IMR-90 (cell line): ENCODE measurements around the gene LMOD1. TPM values are rescaled to one million over a fixed set of nuclear protein-coding genes. Genes with fewer than 3 reads are reported as not detected.

Experiments used
- ATAC-seq: fragments of 200-7000 bp; cut with Tn5 transposase; 2 replicates; pipeline ENCODE4 v1.9.1; 2020; ENCODE audit warnings: low read depth, mild to moderate bottlenecking, moderate library complexity
- BruUV-seq: library from RNA; stranded (reverse); fragments of 400-500 nt; replicated peaks from 2 replicates; lab custom pipeline; 2021; lab: Mats Ljungman, UMichigan
- CTCF ChIA-PET: fragments of 300-600 bp; formaldehyde crosslinking; extraction: SDS; loops from one replicate; lab custom pipeline; 2021; ENCODE audit warnings: antibody characterized with exemption; lab: Yijun Ruan, JAX
- POLR2A ChIA-PET: fragments of 300-600 bp; sonication (Branson Sonifier 250); formaldehyde crosslinking; loops from one replicate; lab custom pipeline; 2022; ENCODE audit warnings: antibody characterized with exemption; ENCODE audit not compliant: unreplicated experiment; lab: Charles Lee
- DNase-seq: peaks from one replicate; pipeline ENCODE4 v3.0.0; 2013
- H2AFZ ChIP-seq: replicated peaks from 2 replicates; pipeline ENCODE3; 2013; ENCODE audit warnings: low read length, mild to moderate bottlenecking; ENCODE audit not compliant: poor library complexity
- H2AK5ac ChIP-seq: 2 replicates; pipeline ENCODE4 v1.6.1; 2013; ENCODE audit warnings: low read depth, low read length, inconsistent platforms
- H2AK9ac ChIP-seq: replicated peaks from 2 replicates; pipeline ENCODE3; 2013; ENCODE audit warnings: mild to moderate bottlenecking, low read depth, low read length, moderate library complexity; ENCODE audit not compliant: poor library complexity
- H2BK120ac ChIP-seq: 2 replicates; pipeline ENCODE4 v1.6.1; 2013; ENCODE audit warnings: low read depth, low read length, inconsistent platforms
- H2BK15ac ChIP-seq: 3 replicates; pipeline ENCODE4 v1.6.1; 2013; ENCODE audit warnings: low read depth, low read length, inconsistent platforms
- H2BK20ac ChIP-seq: 2 replicates; pipeline ENCODE4 v1.6.1; 2013; ENCODE audit warnings: low read depth, mild to moderate bottlenecking, inconsistent platforms, low read length, moderate library complexity
- H2BK5ac ChIP-seq: 2 replicates; pipeline ENCODE4 v1.6.1; 2013; ENCODE audit warnings: mild to moderate bottlenecking, low read depth, low read length, inconsistent platforms; ENCODE audit not compliant: poor library complexity, severe bottlenecking
- H3K14ac ChIP-seq: replicated peaks from 2 replicates; pipeline ENCODE4 v1.6.1; 2013; ENCODE audit warnings: low read depth, low read length, inconsistent platforms
- H3K18ac ChIP-seq: 2 replicates; pipeline ENCODE4 v1.6.1; 2013; ENCODE audit warnings: low read depth, low read length, control low read depth
- H3K23ac ChIP-seq: 2 replicates; pipeline ENCODE4 v1.6.1; 2013; ENCODE audit warnings: low read depth, low read length, inconsistent platforms
- H3K27ac ChIP-seq: 2 replicates; pipeline ENCODE4 v1.5.1; 2013; ENCODE audit warnings: mild to moderate bottlenecking, control low read depth, low read length; ENCODE audit not compliant: insufficient read depth
- H3K27me3 ChIP-seq: 2 replicates; pipeline ENCODE4 v1.6.1; 2013; ENCODE audit warnings: low read length; ENCODE audit not compliant: control insufficient read depth, insufficient read depth
- H3K36me3 ChIP-seq: 2 replicates; pipeline ENCODE4 v1.6.1; 2013; ENCODE audit warnings: low read length, mixed read lengths; ENCODE audit not compliant: control insufficient read depth, insufficient read depth
- H3K4ac ChIP-seq: 2 replicates; pipeline ENCODE4 v1.6.1; 2013; ENCODE audit warnings: low read depth, low read length, inconsistent platforms
- H3K4me1 ChIP-seq: 2 replicates; pipeline ENCODE4 v1.6.1; 2013; ENCODE audit warnings: low read length, mixed read lengths; ENCODE audit not compliant: control insufficient read depth, insufficient read depth
- H3K4me2 ChIP-seq: 2 replicates; pipeline ENCODE4 v1.6.1; 2013; ENCODE audit warnings: low read depth, mild to moderate bottlenecking, control low read depth, low read length, moderate library complexity
- H3K4me3 ChIP-seq: 2 replicates; pipeline ENCODE4 v1.5.1; 2013; ENCODE audit warnings: low read depth, mild to moderate bottlenecking, control low read depth, low read length, moderate library complexity; ENCODE audit not compliant: insufficient read depth
- H3K56ac ChIP-seq: 2 replicates; pipeline ENCODE4 v1.6.1; 2013; ENCODE audit warnings: low read length, inconsistent platforms; ENCODE audit not compliant: insufficient read depth; ENCODE audit errors: extremely low read depth
- H3K79me1 ChIP-seq, 2 experiments: 2 replicates each; pipeline ENCODE4 v1.6.1; 2013; ENCODE audit warnings: low read length in 2 of 2, inconsistent platforms in 1 of 2, low read depth in 1 of 2
- H3K9ac ChIP-seq: 2 replicates; pipeline ENCODE4 v1.6.1; 2013; ENCODE audit warnings: low read depth, low read length, control low read depth
- H3K9me1 ChIP-seq: 2 replicates; pipeline ENCODE4 v1.6.1; 2013; ENCODE audit warnings: low read length, inconsistent platforms; ENCODE audit not compliant: insufficient read depth
- H3K9me3 ChIP-seq: 2 replicates; pipeline ENCODE4 v1.6.1; 2013; ENCODE audit warnings: low read length; ENCODE audit not compliant: control insufficient read depth, insufficient read depth
- H4K20me1 ChIP-seq: 2 replicates; pipeline ENCODE4 v1.6.1; 2013; ENCODE audit warnings: low read length, inconsistent platforms; ENCODE audit not compliant: insufficient read depth
- H4K5ac ChIP-seq: 2 replicates; pipeline ENCODE4 v1.6.1; 2013; ENCODE audit warnings: mild to moderate bottlenecking, low read depth, low read length, control low read depth
- H4K8ac ChIP-seq, 2 experiments: 2 replicates each; pipeline ENCODE4 v1.6.1; 2013; ENCODE audit warnings: low read depth in 2 of 2, low read length in 2 of 2, control low read depth in 1 of 2, inconsistent platforms in 1 of 2
- H4K91ac ChIP-seq: 2 replicates; pipeline ENCODE4 v1.6.1; 2013; ENCODE audit warnings: low read depth, low read length, inconsistent platforms; ENCODE audit not compliant: insufficient read depth
- BHLHE40 ChIP-seq: fragments of 150-350 bp; IDR thresholded peaks from 2 replicates; pipeline ENCODE4 v1.6.1; 2016; ENCODE audit warnings: mild to moderate bottlenecking, low read depth, low read length
- CEBPB ChIP-seq: IDR thresholded peaks from 2 replicates; pipeline ENCODE4 v1.6.1; 2012; ENCODE audit warnings: low read depth, low read length, improper control_type of control experiment
- CTCF ChIP-seq: conservative IDR thresholded peaks from 2 replicates; pipeline ENCODE4 v1.5.1; 2012; ENCODE audit warnings: mild to moderate bottlenecking, low read depth, low read length, improper control_type of control experiment
- FOS ChIP-seq: fragments of 150-350 bp; IDR thresholded peaks from 2 replicates; pipeline ENCODE4 v1.6.1; 2016; ENCODE audit warnings: low read depth, low read length
- MAFK ChIP-seq: IDR thresholded peaks from 2 replicates; pipeline ENCODE4 v1.6.1; 2012; ENCODE audit warnings: low read depth, low read length, improper control_type of control experiment
- MAZ ChIP-seq: IDR thresholded peaks from 2 replicates; pipeline ENCODE4 v1.6.1; 2012; ENCODE audit warnings: low read depth, mild to moderate bottlenecking, low read length, improper control_type of control experiment, moderate library complexity, borderline replicate concordance
- NFE2L2 ChIP-seq: fragments of 150-350 bp; IDR thresholded peaks from 2 replicates; pipeline ENCODE4 v1.6.1; 2016; ENCODE audit warnings: low read depth, mild to moderate bottlenecking, low read length
- RAD21 ChIP-seq: IDR thresholded peaks from 2 replicates; pipeline ENCODE4 v1.6.1; 2012; ENCODE audit warnings: low read length, improper control_type of control experiment
- RCOR1 ChIP-seq: IDR thresholded peaks from 2 replicates; pipeline ENCODE4 v1.6.1; 2012; ENCODE audit warnings: mild to moderate bottlenecking, low read length, improper control_type of control experiment; ENCODE audit not compliant: insufficient replicate concordance
- WGBS, 2 experiments: methylation state at CpG; one replicate each; pipeline versions ENCODE4 v1.1.5 to v1.1.7; 2013; ENCODE audit warnings: missing lambda C conversion rate in 2 of 2; ENCODE audit not compliant: insufficient read length in 1 of 2; ENCODE audit errors: extremely low coverage in 2 of 2; 5-methylcytosine and 5-hydroxymethylcytosine counted together
- dilution Hi-C: fragments of 300-500 bp; cut with HindIII; formaldehyde crosslinking; loops from one replicate; pipeline ENCODE4 v1.14.3; 2018; ENCODE audit warnings: low sequenced_read_pairs; ENCODE audit not compliant: unreplicated experiment
- in situ Hi-C: fragments of 300-500 bp; cut with MboI; formaldehyde crosslinking; loops from 3 replicates; pipeline ENCODE4 v1.14.3; 2019; ENCODE audit warnings: low sequenced_read_pairs, inconsistent platforms, mixed read lengths
- intact Hi-C: fragments of 100-400 bp; cut with micrococcal nuclease; formaldehyde crosslinking; loops from 2 replicates; pipeline ENCODE4 v1.10.0; 2022
- polyA plus RNA-seq, 3 experiments: library from polyadenylated mRNA; depleted of rRNA; stranded (reverse); fragments of >200 nt; gene quantifications; 2 replicates each; pipeline ENCODE4 v1.2.3, GENCODE V29; 2012; ENCODE audit warnings: low replicate concordance in 1 of 3
- total RNA-seq: library from RNA; depleted of rRNA; stranded (reverse); fragments of >200 nt; gene quantifications from 2 replicates; pipeline ENCODE4 v1.2.3, GENCODE V29; 2012

The LMOD1 gene
- total and polyA plus RNA-seq, 2 of the 4 experiments (the other 2 are of a cell fraction): 51.7 to 53.2 TPM

GRCh38 chr1:201850053-201850397 is 96.3 kb downstream of the LMOD1 start:
- H2BK15ac ChIP-seq: no peak overlapping the region
- H3K18ac ChIP-seq: no peak overlapping the region
- H2AFZ ChIP-seq: no peak overlapping the region
- dilution Hi-C loops: no loop called here
- H4K8ac ChIP-seq: no peak overlapping the region
- intact Hi-C loops: no loop called here
- no peak overlapping the region for H3K9ac ChIP-seq
- TF ChIP-seq CEBPB (no peak), CTCF (no peak), FOS (no peak), RCOR1 (no peak), MAFK (peak; percentile 23; the same call in 1 of the 2 replicates), RAD21 (no peak), MAZ (no peak), NFE2L2 (no peak), BHLHE40 (peak; percentile 85)
- ChIA-PET CTCF (interaction anchor here (1.1 to 3.1 kb wide), 2 partner anchors 21 to 33 kb away, joined by 4 to 8 read pairs; partner anchors contain the start of gene IPO9), POLR2A (interaction anchor here (0.5 kb wide), 1 partner anchor 16 kb away, joined by 3 read pairs; no protein-coding TSS in a partner anchor)
- DNase-seq: peak; percentile 87
- H3K9me1 ChIP-seq: peaks cover 7% of the 10 kb centered on the region
- H4K20me1 ChIP-seq: peaks cover 22% of the 10 kb centered on the region; the same call in 1 of the 2 replicates
- no CpG with 5 or more reads among the region's 1 CpG for WGBS, 2 experiments
- H3K9me3 ChIP-seq: no peaks in the 10 kb centered on the region
- H3K4me2 ChIP-seq: peak overlapping the region; percentile 15; the same call in 1 of the 2 replicates
- peaks cover 2% of the 10 kb centered on the region; the same call in 1 of the 2 replicates for H3K4me1 ChIP-seq
- peak overlapping the region; percentile 3; the same call in 1 of the 2 replicates for H3K4ac ChIP-seq
- no peak overlapping the region for H2AK9ac ChIP-seq
- peak; percentile 84 for ATAC-seq
- H3K14ac ChIP-seq: no peak overlapping the region
- no peaks in the 10 kb centered on the region for H3K27me3 ChIP-seq
- H3K23ac ChIP-seq: peak overlapping the region; percentile 39; the same call in 1 of the 2 replicates
- no TSS peak for BruUV-seq
- H3K36me3 ChIP-seq: peaks cover 29% of the 10 kb centered on the region
- in situ Hi-C loops: no loop called here
- H3K79me1 ChIP-seq: peaks cover 28 to 63% of the 10 kb centered on the region in 2 experiments
- H4K5ac ChIP-seq: no peak overlapping the region
- H3K4me3 ChIP-seq: no peak overlapping the region
- H2BK120ac ChIP-seq: 0 out of 2 replicates have a peak overlapping the region, but pooled peaks have one; percentile 24
- peak overlapping the region; percentile 23; the same call in 1 of the 2 replicates for H3K27ac ChIP-seq
- peak overlapping the region; percentile 80 for H2BK5ac ChIP-seq
- no peak overlapping the region for H2AK5ac ChIP-seq
- no peak overlapping the region; the same call in 1 of the 2 replicates for H3K56ac ChIP-seq
- no peak overlapping the region for H4K91ac ChIP-seq
- H2BK20ac ChIP-seq: 0 out of 2 replicates have a peak overlapping the region, but pooled peaks have one; percentile 33
